HG03571 (cell line): Measurements from ENCODE around the gene ALK.

ENCODE experiments used
- ATAC-seq: cut with Tn5 transposase; IDR thresholded peaks from one replicate; pipeline ENCODE4 v1.9.1; 2021; ENCODE audit not compliant: unreplicated experiment

The ALK gene

GRCh38 chr2:29799628-29800027 is 121.8 kb downstream of the ALK start:
- no peak for ATAC-seq

DNA sequence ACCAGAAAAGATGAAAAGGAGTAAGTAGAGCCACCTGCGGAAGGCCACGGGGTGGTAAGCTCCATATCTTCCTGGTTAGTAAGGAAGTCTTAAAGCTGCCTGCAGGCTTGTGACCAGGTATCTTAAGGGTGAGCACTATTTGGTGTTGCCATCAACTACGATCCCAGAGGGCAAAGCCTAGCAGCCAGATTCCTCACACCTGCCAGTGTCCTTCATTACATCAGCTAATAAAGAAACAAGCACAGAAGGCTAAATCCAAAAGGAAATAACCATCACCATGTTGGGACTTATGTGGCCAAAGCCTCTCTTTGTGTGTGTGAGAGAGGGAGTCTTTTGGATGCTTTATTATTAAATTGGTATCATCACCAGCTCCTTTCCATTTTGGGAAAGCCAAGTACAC is 123.5 kb downstream of the ALK start:
- no peak for ATAC-seq

GRCh38 chr2:29796446-29796845 is 124.9 kb downstream of the ALK start:
- ATAC-seq: no peak

- no peak for ATAC-seq
These were observed 131.4 kb downstream of the ALK start for GRCh38 chr2:29789911-29790485.

GRCh38 chr2:29787473-29788465 is 133.6 kb downstream of the ALK start:
- ATAC-seq: no peak

- no peak for ATAC-seq
These were observed 135.0 kb downstream of the ALK start for GRCh38 chr2:29786361-29786760.

DNA sequence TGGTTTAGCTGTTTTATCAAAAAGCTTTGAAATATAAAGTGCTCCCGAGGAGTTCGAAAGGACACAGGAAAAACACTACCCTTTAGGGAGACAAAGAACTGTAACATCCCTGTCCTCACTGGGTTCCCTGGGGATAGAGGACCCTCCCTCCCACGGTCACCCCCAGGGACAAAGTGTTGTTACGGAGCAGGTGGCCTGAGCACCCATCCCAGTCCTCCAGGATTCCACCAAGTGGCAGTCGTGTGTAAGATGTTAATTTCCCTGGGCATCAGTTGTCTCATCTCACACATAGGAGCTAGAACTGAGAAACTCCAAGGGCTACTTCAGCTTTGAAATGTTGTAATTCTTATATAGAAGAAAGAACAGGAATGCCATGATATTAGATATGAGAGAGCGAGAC is 137.7 kb downstream of the ALK start:
- ATAC-seq: no peak

DNA sequence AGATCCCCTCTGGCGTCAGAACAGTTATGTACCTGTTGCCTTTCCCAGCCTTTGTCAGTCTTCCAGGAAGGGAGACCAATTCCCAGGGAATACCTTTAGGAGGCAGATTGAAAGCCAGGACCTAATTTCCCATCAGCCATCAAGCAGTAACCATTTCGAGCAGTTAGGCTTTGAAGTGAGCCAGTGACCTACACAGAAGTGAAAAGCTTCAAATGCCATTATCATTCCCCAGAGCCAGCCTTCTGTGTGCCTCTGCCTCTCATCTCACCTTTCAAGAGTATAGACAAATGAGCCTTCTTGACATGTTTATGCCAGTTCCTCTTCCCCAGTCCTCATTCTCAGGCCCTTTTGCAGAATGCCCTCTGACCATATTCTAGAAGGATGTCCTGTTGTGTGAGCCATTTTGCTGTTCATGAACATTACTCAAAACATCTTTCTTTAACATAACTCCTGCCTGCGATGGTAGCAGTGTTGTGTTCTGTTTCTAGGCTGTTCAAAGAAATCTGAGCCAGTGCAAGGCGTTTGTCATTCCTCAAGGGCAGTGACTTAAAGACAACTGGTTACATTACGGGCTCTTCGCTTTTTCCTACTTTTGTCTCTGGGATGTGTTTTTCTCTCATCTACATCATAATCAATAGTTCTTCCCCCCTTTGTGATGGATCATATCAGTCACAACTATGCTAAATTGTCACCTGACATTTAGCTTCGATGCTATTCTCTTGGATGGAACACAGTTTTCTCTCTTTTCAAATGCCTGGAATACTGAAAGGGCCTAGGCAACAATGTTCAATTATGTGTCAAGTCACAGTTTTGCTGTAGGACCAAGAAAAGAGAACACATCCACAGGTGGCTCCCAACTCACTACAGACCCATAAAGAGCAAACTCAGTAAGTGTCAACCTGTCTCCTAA is 138.6 kb downstream of the ALK start:
- no peak for ATAC-seq

- ATAC-seq: no peak
These were observed 139.3 kb downstream of the ALK start for GRCh38 chr2:29782087-29782486.

DNA sequence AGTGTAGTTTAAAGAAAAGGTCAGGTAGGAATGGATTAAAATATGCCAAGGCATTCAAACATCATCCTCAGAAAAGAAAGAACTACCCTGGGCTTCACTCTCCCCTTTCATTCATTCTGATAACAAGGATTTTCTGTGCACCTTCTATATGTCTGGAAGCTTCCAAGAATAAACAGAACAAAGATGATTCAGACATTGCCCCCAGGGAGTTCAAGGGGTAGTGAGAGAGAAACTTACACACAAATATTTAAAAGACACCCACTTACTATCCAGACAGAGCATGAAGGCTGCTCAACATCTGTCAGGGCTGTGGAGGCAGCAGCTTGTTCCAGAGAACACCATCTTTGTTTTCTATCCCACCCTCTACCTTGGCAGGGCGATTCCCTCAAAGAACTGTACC is 140.5 kb downstream of the ALK start:
- ATAC-seq: no peak

DNA sequence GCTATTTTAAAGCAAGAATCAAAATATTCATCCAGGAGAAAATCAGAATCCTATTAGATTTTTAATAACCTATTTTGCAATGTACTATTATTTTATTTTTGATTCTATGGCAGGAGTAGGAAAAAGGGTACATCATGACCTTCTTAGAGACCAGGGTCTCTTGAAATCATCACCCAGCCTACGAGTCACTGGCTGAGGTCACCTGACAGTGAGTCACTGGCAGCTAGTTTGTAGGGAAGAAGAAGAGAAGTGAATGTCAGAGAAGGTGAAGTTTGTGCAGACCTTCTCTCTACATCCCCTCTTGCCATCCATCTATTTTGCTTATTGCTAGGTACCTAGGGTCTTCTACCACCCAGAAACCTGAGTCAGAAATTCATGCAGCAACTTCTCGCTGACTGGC is 144.2 kb downstream of the ALK start:
- ATAC-seq: no peak

DNA sequence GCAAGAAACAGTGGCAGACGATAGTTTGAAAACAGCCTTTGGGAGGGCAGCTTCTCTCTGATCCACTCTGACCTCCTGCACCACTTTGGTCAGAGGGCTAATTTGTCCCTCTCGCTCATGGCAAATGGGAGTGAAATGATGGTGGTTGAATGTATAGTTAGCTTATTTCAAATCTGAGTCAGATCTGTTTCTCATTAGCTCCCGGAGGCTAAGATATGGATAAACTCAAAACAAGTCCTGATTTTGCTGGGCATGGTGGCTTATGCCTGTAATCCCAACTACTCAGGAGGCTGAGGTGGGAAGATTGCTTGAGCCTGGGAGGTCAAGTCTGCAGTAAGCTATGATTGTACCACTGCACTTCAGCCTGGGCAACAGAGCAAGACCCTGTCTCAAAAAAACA is 145.0 kb downstream of the ALK start:
- no peak for ATAC-seq

DNA sequence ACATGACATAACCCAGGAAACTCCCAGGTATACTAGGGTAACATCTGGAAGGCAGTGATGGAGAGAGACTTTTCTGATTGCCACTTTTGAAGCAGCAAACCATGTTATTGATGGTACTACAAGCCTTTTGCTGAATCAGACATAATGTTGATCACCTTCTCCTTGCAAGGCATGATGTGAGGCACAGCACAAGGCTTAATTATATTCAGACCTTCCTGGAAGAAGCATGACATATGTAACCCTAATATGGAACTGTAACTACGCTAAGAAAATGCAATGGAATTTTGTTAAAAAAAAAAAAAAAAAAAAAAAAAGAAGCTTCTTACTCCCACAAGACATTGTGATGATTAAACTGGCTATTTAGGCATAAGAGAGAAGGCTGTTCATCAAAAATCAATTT is 145.4 kb downstream of the ALK start:
- ATAC-seq: no peak

DNA sequence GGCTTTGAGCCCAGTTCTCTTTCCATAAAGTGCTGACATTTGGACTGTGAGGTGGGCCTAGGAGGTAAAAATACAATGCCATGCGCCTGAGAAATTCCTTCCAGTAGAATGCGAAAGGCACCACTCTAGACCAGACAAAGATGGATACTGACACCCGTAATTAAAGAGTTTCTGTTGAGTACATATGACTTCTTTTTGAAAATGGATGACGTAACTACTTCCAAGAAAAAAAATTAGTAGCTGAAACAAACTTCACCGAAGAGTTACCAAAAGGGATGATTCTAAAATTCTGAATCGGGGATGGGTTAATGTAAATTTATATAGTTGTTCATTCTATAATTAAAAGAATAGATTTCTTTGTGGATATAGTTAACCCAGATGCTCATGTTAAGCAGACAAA is 146.8 kb downstream of the ALK start:
- ATAC-seq: no peak

GRCh38 chr2:29770846-29771245 is 150.5 kb downstream of the ALK start:
- no peak for ATAC-seq

DNA sequence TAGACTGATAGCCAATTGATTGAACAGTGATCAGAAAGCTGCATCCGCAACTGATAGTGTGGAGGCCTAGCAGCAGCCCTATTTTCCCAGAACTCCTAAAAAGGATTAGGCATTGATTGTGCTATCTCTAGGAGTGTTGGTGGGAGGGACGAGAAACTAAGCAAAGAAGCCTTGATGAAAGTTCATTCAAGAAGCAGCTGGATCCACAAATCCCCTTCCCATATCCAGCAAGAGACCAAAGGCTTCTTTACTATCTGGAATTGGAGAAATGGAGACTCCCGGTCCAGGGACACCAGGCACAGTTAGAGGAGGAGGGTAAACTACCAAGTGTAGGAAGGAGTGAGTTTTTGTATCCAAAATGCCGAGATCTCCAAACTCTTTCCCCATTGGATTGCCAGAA is 151.5 kb downstream of the ALK start:
- no peak for ATAC-seq

DNA sequence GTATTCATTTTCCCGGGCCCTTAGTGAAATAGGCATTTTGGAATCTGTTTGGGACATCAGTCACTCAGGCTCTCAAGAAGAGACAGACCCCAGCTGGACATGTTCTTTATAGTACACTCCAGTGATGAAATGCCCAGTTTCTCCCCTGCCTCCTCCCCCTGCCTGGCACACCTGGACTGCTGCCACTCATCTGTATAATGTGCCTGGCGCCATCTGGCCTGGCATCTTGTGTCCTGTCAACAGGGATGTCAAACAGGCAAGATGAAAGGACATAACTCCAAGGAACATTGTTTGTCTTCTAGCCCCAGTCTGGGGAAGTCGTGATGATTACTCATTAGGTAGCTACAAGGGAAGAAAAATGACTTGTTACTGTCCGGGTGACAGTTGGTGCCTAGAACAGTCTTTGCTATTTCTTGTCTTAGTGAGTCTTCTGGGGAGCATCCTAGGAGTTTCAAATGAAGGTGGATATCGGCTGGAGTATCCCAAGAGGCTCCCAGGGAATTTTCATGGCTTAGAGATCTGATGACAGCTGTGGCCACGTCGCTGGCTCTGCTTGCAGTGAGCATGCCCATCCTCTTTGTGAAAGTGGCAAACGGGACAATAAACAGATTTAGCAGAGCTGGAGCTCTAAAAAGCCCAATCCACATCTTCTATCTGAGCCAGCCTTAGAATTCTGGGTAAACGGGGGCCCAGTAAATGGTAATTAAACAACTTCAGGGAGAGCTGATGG is 153.6 kb downstream of the ALK start:
- no peak for ATAC-seq

- ATAC-seq: no peak
These were observed 155.2 kb downstream of the ALK start for GRCh38 chr2:29766191-29766590.

GRCh38 chr2:29765721-29766120 is 155.7 kb downstream of the ALK start:
- no peak for ATAC-seq

GRCh38 chr2:29763371-29763770 is 158.0 kb downstream of the ALK start:
- ATAC-seq: no peak

- ATAC-seq: no peak
These were observed 159.1 kb downstream of the ALK start for GRCh38 chr2:29762239-29762638.
